OCI-LY7 (cell line): Measurements from ENCODE around the gene ADNP2. TPM values are rescaled to one million over a fixed set of nuclear protein-coding genes. Genes with fewer than 3 reads are reported as not detected.

Experiments
- BruUV-seq: library from RNA; stranded (reverse); fragments of 400-500 nt; replicated peaks from 2 replicates; lab custom pipeline; 2021; lab: Mats Ljungman, UMichigan
- CTCF ChIA-PET: fragments of 300-600 bp; sonication (Branson Sonifier 250); formaldehyde crosslinking; loops from one replicate; lab custom pipeline; 2022; ENCODE audit warnings: antibody characterized with exemption; ENCODE audit not compliant: unreplicated experiment; lab: Charles Lee
- POLR2A ChIA-PET: fragments of 300-600 bp; sonication (Branson Sonifier 250); formaldehyde crosslinking; loops from one replicate; lab custom pipeline; 2022; ENCODE audit warnings: antibody characterized with exemption; lab: Charles Lee
- DNase-seq: peaks from one replicate; pipeline ENCODE4 v3.0.0-alpha.2; 2015; ENCODE audit warnings: low spot score
- H2AFZ ChIP-seq: fragments of 200-600 bp; sonication (generic), shearing (Covaris generic); 2 replicates; pipeline ENCODE4 v1.6.1; 2014; ENCODE audit warnings: mild to moderate bottlenecking, antibody characterized with exemption, low read length, moderate library complexity
- H3K27ac ChIP-seq: fragments of 200-600 bp; sonication (generic); 2 replicates; pipeline ENCODE4 v1.5.1; 2014; ENCODE audit warnings: mixed run types, low read depth, mild to moderate bottlenecking, moderate library complexity, low read length, inconsistent platforms; ENCODE audit not compliant: poor library complexity, severe bottlenecking
- H3K36me3 ChIP-seq: fragments of 200-600 bp; sonication (generic); 2 replicates; pipeline ENCODE4 v1.6.1; 2014; ENCODE audit warnings: mild to moderate bottlenecking, antibody characterized with exemption, low read length, moderate library complexity, mixed read lengths; ENCODE audit not compliant: insufficient read depth
- H3K4me1 ChIP-seq: fragments of 200-600 bp; sonication (generic); 2 replicates; pipeline ENCODE4 v1.5.1; 2014; ENCODE audit warnings: mild to moderate bottlenecking, low read length; ENCODE audit not compliant: insufficient read depth, poor library complexity, severe bottlenecking
- H3K4me2 ChIP-seq: fragments of 200-600 bp; sonication (generic); 2 replicates; pipeline ENCODE4 v1.6.1; 2014; ENCODE audit warnings: mild to moderate bottlenecking, low read length
- H3K4me3 ChIP-seq: fragments of 200-600 bp; sonication (generic); 2 replicates; pipeline ENCODE4 v1.5.1; 2014; ENCODE audit warnings: mild to moderate bottlenecking, low read depth, low read length; ENCODE audit not compliant: poor library complexity, severe bottlenecking
- H3K79me2 ChIP-seq: fragments of 200-600 bp; sonication (generic); 2 replicates; pipeline ENCODE4 v1.6.1; 2016; ENCODE audit warnings: low read depth, mild to moderate bottlenecking, low read length, moderate library complexity, mixed read lengths; ENCODE audit not compliant: insufficient read depth
- H3K9me2 ChIP-seq: fragments of 200-600 bp; sonication (generic); 2 replicates; pipeline ENCODE4 v1.6.1; 2016; ENCODE audit warnings: mild to moderate bottlenecking, low read length, mixed read lengths; ENCODE audit not compliant: insufficient read depth
- H3K9me3 ChIP-seq: fragments of 200-600 bp; sonication (generic); 2 replicates; pipeline ENCODE4 v1.6.1; 2014; ENCODE audit warnings: mild to moderate bottlenecking, mixed run types, low read length, mixed read lengths
- H4K20me1 ChIP-seq: fragments of 200-600 bp; sonication (generic); 2 replicates; pipeline ENCODE4 v1.6.1; 2014; ENCODE audit warnings: mild to moderate bottlenecking, antibody characterized with exemption, low read length, moderate library complexity, mixed read lengths; ENCODE audit not compliant: insufficient read depth
- CTCF ChIP-seq: fragments of 200-600 bp; sonication (generic); conservative IDR thresholded peaks from 2 replicates; pipeline ENCODE4 v1.5.1; 2014; ENCODE audit warnings: mild to moderate bottlenecking, antibody characterized with exemption, low read length, moderate library complexity, mixed read lengths
- EZH2phosphoT487 ChIP-seq: fragments of 200-600 bp; sonication (generic); IDR thresholded peaks from 2 replicates; pipeline ENCODE4 v1.6.1; 2018; ENCODE audit warnings: low read depth, borderline replicate concordance, mild to moderate bottlenecking, mixed run types, antibody characterized with exemption, low read length, moderate library complexity, mixed read lengths
- intact Hi-C: fragments of 100-400 bp; cut with micrococcal nuclease; formaldehyde crosslinking; loops from one replicate; pipeline ENCODE4 v1.10.0; 2022; ENCODE audit not compliant: unreplicated experiment
- total RNA-seq, 2 experiments: library from RNA; depleted of rRNA in 1 of 2; stranded (reverse); fragments of >200 nt in 1 of 2; shearing (Covaris generic) in 1 of 2; gene quantifications; 2 replicates each; pipeline ENCODE4 v1.2.3, GENCODE V29; 2014 to 2022

Gene ADNP2
- total RNA-seq, 2 experiments from 2014 or later = 14.0 to 14.9 TPM

- Histone ChIP-seq H2AFZ (no peak overlapping the region), H3K4me3 (no peak overlapping the region), H3K9me3 (no peaks in the 10 kb centered on the region), H3K79me2 (no peaks in the 10 kb centered on the region), H3K27ac (no peak overlapping the region), H3K4me2 (no peak overlapping the region), H3K4me1 (no peaks in the 10 kb centered on the region), H3K36me3 (no peaks in the 10 kb centered on the region), H3K9me2 (no peaks in the 10 kb centered on the region), H4K20me1 (no peaks in the 10 kb centered on the region)
- intact Hi-C loops = no loop called here
- TF ChIP-seq EZH2phosphoT487 = no peak
- TF ChIP-seq CTCF = no peak
- ChIA-PET POLR2A (no interaction called here), CTCF (no interaction called here)
- no TSS peak for BruUV-seq
- DNase-seq = no peak
Observed at GRCh38 chr18:80077873-80078272, 31.2 kb upstream of the ADNP2 start.

GRCh38 chr18:80086281-80086680 lies 22.8 kb upstream of the ADNP2 start:
- TF ChIP-seq EZH2phosphoT487 = no peak
- no peak overlapping the region for H2AFZ ChIP-seq
- H3K79me2 ChIP-seq = no peaks in the 10 kb centered on the region
- H3K4me3 ChIP-seq = no peak overlapping the region
- no peaks in the 10 kb centered on the region for H3K4me1 ChIP-seq
- H4K20me1 ChIP-seq = no peaks in the 10 kb centered on the region
- no peak overlapping the region for H3K4me2 ChIP-seq
- no TSS peak for BruUV-seq
- no peaks in the 10 kb centered on the region for H3K36me3 ChIP-seq
- no peaks in the 10 kb centered on the region for H3K9me2 ChIP-seq
- CTCF ChIA-PET = no interaction called here
- H3K9me3 ChIP-seq = peaks cover 10% of the 10 kb centered on the region; the same call in 1 of the 2 replicates
- POLR2A ChIA-PET = no interaction called here
- intact Hi-C loops = no loop called here
- no peak overlapping the region for H3K27ac ChIP-seq
- no peak for DNase-seq

GRCh38 chr18:80088036-80088435 lies 21.0 kb upstream of the ADNP2 start:
- Histone ChIP-seq H4K20me1 (no peaks in the 10 kb centered on the region), H3K27ac (no peak overlapping the region), H3K9me2 (no peaks in the 10 kb centered on the region), H3K36me3 (no peaks in the 10 kb centered on the region), H3K9me3 (peaks cover 10% of the 10 kb centered on the region; the same call in 1 of the 2 replicates), H3K4me1 (no peaks in the 10 kb centered on the region), H3K79me2 (no peaks in the 10 kb centered on the region), H2AFZ (no peak overlapping the region), H3K4me3 (no peak overlapping the region), H3K4me2 (no peak overlapping the region)
- intact Hi-C loops = no loop called here
- no TSS peak for BruUV-seq
- POLR2A ChIA-PET = no interaction called here
- no peak for TF ChIP-seq CTCF
- no peak for TF ChIP-seq EZH2phosphoT487
- no peak for DNase-seq
- CTCF ChIA-PET = no interaction called here
